RWPE2 (cell line): ENCODE data around the gene ACAD9.
"Not testable (repeated sequence)": the region's sequence is repeated elsewhere in the genome, so short reads cannot be mapped to it uniquely, and the experiment has no call there.

Source experiments
- ATAC-seq: fragments of 200-7000 bp; cut with Tn5 transposase; 3 replicates; pipeline ENCODE4 v1.9.1; 2021; ENCODE audit warnings: low read depth
- DNase-seq: peaks from one replicate; pipeline ENCODE4 v3.0.0-alpha.2; 2020; ENCODE audit warnings: low spot score
- H3K27ac ChIP-seq: fragments of 450-650 bp; 2 replicates; pipeline ENCODE4 v1.5.1; 2017; ENCODE audit warnings: mild to moderate bottlenecking; ENCODE audit not compliant: poor library complexity, severe bottlenecking
- H3K27me3 ChIP-seq: fragments of 250-450 bp; sonication (Bioruptor Pico); 2 replicates; pipeline ENCODE4 v1.5.1; 2021; ENCODE audit warnings: mild to moderate bottlenecking, moderate library complexity; ENCODE audit not compliant: insufficient read depth, poor library complexity, severe bottlenecking
- H3K36me3 ChIP-seq: fragments of 250-450 bp; sonication (Bioruptor Pico); 2 replicates; pipeline ENCODE4 v1.5.1; 2020; ENCODE audit warnings: low read depth, mild to moderate bottlenecking, moderate library complexity
- H3K4me1 ChIP-seq: fragments of 250-450 bp; sonication (Bioruptor Pico); 2 replicates; pipeline ENCODE4 v1.5.1; 2021; ENCODE audit warnings: mild to moderate bottlenecking, moderate library complexity; ENCODE audit not compliant: insufficient read depth, poor library complexity, severe bottlenecking
- H3K4me3 ChIP-seq: fragments of 250-450 bp; sonication (Bioruptor Pico); 2 replicates; pipeline ENCODE4 v1.5.1; 2021; ENCODE audit warnings: mild to moderate bottlenecking, moderate library complexity; ENCODE audit not compliant: severe bottlenecking
- H3K9me3 ChIP-seq: fragments of 250-450 bp; sonication (Bioruptor Pico); 2 replicates; pipeline ENCODE4 v1.5.1; 2021; ENCODE audit warnings: mild to moderate bottlenecking, moderate library complexity; ENCODE audit not compliant: severe bottlenecking
- CTCF ChIP-seq: fragments of 450-650 bp; IDR thresholded peaks from one replicate; pipeline ENCODE4 v1.5.1; 2017; ENCODE audit warnings: mild to moderate bottlenecking, moderate library complexity; ENCODE audit not compliant: poor library complexity, severe bottlenecking

The ACAD9 gene

GRCh38 chr3:128919988-128920387 lies 40.6 kb downstream of the ACAD9 start:
- Histone ChIP-seq H3K4me3 (no peak overlapping the region), H3K9me3 (no peaks in the 10 kb centered on the region), H3K4me1 (no peaks in the 10 kb centered on the region), H3K27me3 (no peaks in the 10 kb centered on the region), H3K36me3 (peaks cover 12% of the 10 kb centered on the region; the same call in 1 of the 2 replicates), H3K27ac (no peak overlapping the region)
- TF ChIP-seq CTCF, result no peak
- ATAC-seq (no peak; the same call in 2 of the 3 replicates), DNase-seq (no peak)

GRCh38 chr3:128922804-128923459 lies 43.5 kb downstream of the ACAD9 start:
- no peak overlapping the region for H3K27ac ChIP-seq
- H3K9me3 ChIP-seq, result no peaks in the 10 kb centered on the region
- H3K4me1 ChIP-seq, result no peaks in the 10 kb centered on the region
- no peaks in the 10 kb centered on the region for H3K27me3 ChIP-seq
- peaks cover 9% of the 10 kb centered on the region; the same call in 1 of the 2 replicates for H3K36me3 ChIP-seq
- no peak for TF ChIP-seq CTCF
- ATAC-seq, result no peak
- no peak overlapping the region for H3K4me3 ChIP-seq
- DNase-seq, result no peak

GRCh38 chr3:128923576-128923975 lies 44.2 kb downstream of the ACAD9 start:
- Histone ChIP-seq H3K27ac (no peak overlapping the region), H3K9me3 (no peaks in the 10 kb centered on the region), H3K4me1 (no peaks in the 10 kb centered on the region), H3K36me3 (peaks cover 9% of the 10 kb centered on the region; the same call in 1 of the 2 replicates), H3K4me3 (no peak overlapping the region), H3K27me3 (no peaks in the 10 kb centered on the region)
- TF ChIP-seq CTCF, result no peak
- ATAC-seq (no peak), DNase-seq (no peak)

GRCh38 chr3:128923986-128924385 lies 44.6 kb downstream of the ACAD9 start:
- DNase-seq, H3K4me1 ChIP-seq, H3K4me3 ChIP-seq, H3K27ac ChIP-seq, H3K27me3 ChIP-seq, H3K36me3 ChIP-seq, H3K9me3 ChIP-seq, ATAC-seq: not testable (repeated sequence)

- no peak for TF ChIP-seq CTCF
- Histone ChIP-seq H3K27me3 (no peaks in the 10 kb centered on the region), H3K27ac (no peak overlapping the region), H3K4me1 (no peaks in the 10 kb centered on the region), H3K36me3 (no peaks in the 10 kb centered on the region), H3K4me3 (no peak overlapping the region), H3K9me3 (no peaks in the 10 kb centered on the region)
- ATAC-seq (no peak), DNase-seq (no peak)
Observed at GRCh38 chr3:128929364-128929763, 49.9 kb downstream of the ACAD9 start.
